Activated CD4-positive, alpha-beta T cell treated with anti-CD3 and anti-CD28 coated beads for 24 hours (primary cell): Measurements from ENCODE around the gene ADRA2A.

Experiments used
- DNase-seq, 2 donors: peaks; one replicate each; pipeline ENCODE4 v3.0.0-alpha.2; 2020; ENCODE audit warnings: low read depth in 2 of 2

Gene ADRA2A

DNA sequence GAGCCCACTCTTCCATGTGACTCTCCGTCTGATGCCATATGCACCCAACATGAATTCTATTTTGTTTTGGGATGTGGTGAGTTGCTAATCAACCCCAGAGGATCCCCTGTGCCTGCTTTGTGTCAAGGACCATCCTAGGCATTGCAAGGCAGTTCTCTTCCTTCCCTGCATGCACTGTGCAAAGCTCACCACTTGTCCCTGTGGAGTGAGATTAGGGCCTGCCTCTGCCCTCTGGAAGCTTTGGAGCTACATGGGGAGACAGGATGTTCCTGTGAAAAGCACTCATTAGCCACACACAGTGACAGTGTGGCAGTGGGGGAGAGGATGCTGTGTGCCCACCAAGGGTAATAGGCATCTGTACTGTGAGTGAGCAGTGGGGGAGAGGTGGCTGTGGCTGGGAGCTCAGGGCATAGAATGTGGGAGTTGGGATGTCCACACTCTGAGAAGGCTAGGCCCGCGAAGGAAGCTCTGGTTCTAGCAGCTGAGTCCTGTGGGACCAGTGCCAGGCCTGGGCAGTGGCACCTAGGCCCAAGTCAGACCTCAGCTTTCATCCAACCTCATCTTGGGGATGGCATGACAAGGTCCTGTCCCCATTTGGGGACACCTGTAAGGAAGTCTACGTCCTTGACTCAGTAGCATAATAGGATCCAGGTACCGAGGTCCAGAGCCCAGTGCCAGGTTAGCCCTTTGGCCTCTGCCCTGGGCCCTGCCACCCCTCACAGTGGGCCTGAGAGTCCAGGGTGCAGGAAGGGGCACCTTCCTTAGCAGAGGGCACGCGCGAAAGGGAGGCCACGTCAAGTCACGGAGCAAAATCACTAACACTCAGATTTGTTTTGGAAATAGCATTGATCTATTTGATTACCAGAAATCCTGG, 6.6 kb downstream of the ADRA2A start:
- DNase-seq = no peak

DNA sequence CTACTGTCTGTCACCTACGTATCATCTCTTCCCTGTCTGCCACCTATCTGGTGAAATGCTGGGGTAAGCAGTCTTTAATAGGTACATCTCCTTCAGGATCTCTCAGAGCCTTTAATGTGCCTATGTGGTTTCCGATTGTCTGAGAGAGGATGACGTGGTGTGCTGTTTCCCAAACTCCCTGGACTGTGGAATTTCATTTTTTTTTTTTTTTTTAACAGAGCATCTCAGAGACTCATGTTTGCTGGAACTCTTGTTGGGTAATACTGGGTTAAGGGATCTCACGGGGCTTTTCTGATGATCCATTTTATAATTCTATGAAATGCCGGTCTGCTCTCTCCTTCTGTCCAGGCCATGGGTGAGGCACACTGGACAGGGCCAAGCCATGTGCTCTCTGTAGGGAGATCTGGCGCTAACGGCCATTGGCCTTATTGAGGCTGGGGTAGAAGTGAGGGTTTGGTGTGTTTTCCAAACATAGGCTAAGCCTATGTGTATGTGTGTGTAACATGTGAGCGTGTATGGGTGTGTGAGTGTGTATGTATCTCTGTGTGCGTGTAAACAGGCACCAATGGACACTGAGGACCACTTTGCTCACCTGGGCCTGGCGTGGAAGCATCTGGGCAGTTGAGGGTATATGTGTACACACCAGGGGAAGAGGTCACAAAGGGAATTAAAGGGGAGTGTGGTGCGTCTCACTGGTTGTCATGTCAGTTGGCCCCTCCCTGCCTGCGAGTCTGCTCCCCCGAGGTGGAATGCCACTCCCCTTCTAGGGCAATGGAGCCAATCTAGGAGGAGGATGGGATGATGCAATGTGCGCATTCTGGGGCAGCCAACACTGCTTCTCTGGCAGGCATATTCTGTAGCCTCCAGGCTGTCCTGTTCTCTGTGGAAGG, 7.8 kb downstream of the ADRA2A start:
- DNase-seq = no peak

DNA sequence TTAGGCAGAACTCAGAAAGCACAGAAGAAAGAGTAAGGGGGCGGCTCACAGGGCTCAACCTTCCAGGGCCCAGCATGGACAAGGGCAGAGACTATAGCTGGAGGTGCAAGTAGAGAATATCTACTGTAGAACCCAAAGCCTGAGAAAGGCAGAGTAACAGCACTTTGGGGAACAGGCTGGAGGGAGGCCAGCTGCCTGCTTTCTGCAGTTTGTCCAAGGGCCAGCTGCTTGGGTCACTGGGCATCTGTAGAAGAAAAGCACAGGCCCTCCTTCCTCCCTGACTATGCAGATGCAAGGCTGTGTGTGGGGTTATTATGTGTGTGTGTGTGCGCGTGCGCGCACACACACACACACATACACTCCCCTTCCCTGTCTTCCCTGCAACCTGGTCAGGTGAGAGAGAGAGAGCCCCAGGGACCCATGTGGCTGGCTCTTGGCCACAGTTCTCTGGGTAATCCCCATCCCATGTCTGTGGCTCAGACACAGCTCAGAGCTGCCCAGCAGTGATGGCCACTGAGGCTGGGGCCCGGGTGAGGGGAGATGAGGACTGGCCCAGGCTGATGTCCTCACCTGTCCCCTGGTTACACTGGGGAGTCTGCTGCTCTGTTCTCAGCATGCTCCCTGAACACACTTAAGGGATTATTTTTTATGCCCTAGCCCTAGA, 9.0 kb downstream of the ADRA2A start:
- DNase-seq = no peak

DNA sequence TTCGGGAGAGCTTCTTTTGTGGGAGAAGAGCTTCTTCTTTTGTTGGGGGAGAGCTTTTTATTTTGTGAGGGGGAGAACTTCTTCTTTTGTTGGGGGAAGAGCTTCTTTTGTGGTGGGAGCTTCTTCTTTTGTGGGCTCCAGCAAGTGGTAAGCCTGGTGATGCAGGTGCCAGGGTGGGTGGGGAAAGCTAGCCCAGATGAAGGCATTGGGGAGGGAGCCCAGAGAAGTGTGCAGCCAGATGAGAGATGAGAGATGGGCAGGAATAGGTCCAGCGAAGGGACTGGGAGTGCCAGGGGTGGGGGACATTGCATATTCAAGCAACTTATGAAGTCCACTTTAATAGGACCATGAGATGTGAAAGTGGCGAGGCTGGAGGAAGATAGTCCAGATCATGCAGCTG, 9.7 kb downstream of the ADRA2A start:
- DNase-seq = no peak

DNA sequence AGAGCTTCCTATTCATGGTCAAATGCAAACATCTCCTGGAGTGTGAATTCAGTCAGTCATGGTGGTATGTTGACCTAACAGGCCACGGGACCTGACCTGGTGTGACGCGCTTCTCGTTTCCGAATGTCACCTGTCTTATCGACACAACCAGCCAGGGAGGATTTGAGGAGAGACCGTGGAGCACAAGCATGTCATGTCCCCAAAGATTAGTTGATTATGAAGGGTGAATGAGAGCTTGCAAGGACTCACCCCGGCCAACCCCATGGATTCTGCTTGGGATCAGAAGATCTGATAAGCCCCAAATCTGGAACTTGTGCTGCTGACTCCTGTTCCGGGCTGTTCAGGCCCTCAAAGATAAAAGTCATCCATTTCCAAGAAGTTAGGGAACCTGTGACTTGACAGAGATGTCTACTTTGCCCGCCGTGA, 10.5 kb downstream of the ADRA2A start:
- no peak for DNase-seq

DNA sequence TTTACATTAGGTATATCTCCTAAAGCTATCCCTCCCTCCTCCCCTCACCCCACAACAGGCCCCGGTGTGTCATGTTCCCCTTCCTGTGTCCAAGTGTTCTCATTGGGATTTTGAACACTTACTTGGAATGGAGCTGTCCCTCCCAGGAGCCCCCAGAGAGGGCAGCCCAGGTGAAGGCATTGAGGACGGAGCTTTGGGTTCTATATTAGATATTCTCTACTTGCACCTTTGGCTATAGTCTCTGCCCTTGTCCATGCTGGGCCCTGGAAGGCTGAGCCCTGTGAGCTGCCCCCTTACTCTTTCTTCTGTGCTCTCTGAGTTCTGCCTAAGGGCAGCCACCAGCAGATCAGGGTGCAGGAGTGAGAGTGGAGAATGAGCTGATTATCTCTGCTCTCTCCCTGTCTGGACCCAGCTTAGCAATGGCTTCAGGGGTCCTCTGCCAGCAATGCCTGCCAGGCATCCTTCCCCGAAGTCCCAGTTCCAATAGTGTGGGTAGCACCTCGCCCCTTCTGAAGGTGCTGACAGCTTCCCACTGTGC, 11.2 kb downstream of the ADRA2A start:
- DNase-seq = no peak

DNA sequence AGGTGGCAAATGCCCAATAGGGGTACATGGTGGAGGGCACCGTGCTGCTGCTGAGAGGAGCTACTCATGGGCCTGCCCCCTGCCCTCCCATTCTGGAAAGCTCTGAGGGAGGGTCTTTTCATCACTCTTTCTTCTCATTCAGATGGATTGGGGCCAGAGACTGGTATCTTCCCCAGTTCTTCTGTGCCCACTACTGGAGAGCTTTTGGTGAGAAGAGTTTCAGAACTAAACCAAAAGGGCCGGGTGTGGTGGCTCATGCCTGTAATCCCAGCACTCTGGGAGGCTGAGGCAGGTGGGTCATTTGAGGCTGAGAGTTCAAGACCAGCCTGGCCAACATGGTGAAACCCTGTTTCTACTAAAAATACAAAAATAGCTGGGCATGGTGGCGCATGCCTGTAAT, 12.5 kb downstream of the ADRA2A start:
- no peak for DNase-seq

DNA sequence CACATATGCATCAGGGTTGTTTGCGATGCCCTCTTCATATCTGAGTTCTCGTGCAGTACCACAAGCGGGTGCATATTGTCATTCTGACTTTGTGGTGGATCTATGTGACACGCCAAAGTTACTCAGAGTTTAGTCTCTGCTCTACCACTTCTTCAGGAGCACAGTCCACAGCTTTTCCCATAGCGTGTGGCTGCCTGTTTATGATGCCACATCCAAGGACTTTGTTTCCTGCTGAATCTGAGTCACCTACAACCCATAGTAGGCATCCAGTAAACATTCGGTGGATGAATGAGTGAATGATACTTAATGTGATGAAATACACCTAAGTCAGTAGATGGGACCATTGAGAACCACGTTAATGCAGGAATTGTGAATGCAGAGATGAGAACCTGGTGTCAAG, 15.0 kb downstream of the ADRA2A start:
- DNase-seq = no peak

DNA sequence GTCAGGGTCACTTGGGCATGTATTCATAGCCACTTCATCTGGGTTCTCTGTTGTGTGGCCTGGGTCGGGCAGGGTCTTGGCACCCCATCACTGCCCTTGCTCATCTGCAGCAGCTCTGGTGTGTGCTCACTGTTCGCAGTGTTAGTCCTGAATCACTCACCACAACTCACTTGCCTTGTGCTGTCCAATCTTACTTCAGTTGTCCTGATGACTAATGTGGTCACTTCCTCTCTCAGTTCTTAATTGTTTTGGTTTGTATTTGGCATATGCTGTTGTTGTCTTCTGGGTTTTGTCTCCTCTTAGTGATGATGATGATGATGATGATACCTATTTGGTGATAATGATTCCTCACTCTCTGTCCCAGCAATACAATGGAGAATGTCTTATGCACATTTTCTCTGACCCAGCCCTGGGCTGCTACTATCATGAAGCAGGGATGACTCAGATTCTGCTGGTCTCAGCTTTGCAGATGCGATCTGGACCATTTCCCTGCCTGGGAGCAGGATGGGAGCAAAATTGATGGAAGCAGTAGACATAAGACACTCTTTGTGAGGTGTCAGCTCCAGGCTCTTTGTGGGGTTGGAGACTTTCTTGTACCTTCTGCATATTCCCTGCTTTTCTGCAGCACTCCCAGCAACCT, 17.0 kb downstream of the ADRA2A start:
- DNase-seq = no peak

DNA sequence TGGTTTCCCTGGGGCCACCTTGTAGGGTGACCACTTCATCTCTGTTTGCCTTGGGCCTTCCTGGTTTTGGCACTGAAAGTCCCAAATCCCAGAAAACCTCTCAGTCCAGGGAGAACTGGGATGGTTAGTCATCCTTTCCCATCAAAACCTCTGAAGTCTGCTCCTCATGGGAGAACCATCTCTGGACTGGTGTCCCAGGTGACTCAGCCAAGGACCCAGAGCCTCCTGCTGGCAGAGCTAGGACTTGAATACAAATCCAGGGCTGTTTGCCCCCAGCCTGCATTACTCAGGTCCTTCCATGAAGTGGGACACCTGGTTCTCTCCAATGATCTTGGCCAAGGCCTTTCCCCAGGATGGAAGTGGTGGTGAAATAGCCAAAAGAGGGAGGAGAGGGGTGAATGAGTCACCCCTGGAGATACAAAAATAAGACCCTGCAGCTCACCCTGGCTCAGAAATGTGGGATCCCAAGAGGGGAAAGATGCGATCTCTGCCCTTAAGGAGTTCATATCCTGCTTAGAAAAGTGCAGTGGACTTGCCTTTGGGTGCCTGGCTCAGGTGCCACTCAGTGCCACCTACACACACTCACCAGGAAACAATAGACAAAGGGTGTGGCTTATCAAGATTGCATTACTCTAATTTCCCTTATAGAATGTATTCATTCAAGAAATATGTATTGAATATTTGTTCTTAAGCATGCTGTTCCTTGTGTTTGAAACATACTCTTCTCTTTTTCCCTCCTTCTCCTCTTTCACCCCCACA, 22.0 kb downstream of the ADRA2A start:
- no peak for DNase-seq

DNA sequence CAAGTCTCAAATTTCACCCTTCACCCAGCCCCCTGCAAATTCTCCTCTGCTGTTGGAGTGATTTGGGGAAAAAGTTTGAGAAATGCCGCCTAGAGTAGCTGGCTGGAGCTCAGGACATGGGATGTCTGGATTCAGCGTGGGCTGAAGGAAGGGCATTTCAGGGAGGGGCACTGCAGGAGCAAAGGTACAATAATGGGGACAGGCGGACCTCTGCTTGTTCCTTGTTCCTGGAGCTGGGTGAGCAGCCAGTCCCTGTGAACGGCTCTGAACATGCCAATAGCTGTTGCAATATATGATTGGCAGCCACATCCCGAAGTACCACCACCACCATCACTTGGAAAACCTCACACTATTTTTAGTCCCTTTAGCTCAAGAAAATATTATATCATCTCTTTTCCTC, 23.4 kb downstream of the ADRA2A start:
- DNase-seq = no peak

DNA sequence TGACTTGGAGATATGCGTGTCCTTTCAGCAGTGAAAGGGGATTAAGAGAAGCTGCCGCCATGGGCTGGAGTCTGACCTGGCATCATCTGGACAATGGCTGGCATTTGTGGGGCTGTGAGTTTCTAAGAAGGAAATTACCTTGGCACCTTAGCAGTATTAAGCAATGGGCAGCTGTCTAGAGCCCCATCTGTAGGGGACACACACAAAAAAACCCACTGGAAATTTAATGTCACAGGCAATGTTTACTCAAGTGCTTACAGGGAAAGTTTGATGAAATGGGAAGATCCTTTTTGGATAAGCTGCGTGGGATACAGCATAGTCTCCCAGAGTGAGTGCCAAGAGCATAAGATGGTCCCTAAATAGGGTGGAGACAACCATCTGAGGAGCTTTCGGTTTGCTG, 25.0 kb downstream of the ADRA2A start:
- no peak for DNase-seq

DNA sequence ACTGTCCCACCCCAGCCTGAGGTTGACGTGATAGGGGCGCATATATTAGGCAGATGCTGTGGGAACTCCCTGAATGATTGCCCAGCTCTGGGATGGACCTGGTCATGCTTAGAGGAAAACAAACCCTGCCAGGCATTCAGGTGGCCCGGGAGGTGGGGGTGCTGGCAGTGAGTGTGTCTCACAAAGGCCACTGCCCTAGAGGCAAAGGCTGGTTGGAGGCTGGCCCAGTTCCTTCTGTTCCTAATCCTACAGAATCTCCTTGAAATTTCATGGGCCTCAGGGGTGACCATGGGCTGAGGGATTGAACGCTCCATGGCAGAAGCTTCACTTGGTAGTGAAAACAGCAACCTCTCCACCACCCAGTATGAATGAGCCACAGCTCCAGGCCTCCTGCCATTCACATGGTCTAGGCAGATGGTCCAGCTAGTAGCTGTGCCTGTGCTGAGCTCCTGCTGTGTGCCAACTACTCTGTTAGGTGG, 25.6 kb downstream of the ADRA2A start:
- DNase-seq = no peak

DNA sequence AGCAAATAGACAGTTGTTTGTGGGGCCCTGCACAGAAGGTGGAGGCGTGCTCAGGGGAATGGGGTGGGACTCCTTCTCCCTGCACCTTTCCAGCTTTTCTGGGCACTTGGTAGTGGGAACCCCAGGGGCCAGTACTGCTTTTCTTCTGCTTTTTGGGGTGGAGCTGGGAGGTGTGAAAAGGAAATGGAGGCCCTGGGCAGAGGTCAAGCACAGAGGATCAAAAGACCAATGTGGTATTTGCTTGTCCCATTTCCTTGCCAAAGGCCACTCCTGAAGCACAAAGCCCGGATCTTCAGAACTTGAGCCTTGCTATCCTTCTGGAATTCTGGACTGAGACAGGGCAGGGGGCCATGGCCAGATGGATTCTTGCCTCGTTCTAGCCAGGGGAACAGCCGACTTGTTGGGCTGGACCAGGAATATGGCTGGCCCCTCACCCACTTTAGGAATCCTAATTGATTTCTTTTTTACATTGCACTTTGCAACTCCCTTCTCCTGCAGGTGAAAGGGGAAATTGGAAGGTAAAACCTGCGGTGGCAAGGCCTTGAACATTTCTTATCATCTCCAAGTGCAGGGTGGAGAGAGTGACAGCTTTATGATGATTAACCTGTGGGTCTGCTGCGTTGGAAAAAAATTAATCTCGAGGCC, 26.5 kb downstream of the ADRA2A start:
- no peak for DNase-seq

DNA sequence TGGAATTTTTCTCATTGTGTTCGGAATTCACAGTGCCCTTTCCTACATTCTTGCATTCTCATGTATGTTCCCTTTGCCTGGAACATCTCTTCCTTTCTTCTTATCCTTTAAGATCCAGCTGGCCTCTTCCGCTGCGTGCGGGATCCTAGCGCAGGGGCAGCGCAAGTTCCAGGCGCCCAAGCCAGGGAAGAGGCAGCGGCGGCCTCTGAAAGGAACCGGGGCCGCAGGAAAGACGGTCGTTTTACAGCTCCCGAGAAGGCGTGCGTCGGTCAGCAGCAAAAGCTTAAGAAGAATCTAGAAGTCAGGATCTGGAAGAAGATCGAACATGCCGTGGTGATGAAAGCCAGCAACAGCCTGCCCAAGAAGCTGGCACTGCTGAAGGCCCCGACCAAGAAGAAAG, 28.0 kb downstream of the ADRA2A start:
- DNase-seq = no peak

DNA sequence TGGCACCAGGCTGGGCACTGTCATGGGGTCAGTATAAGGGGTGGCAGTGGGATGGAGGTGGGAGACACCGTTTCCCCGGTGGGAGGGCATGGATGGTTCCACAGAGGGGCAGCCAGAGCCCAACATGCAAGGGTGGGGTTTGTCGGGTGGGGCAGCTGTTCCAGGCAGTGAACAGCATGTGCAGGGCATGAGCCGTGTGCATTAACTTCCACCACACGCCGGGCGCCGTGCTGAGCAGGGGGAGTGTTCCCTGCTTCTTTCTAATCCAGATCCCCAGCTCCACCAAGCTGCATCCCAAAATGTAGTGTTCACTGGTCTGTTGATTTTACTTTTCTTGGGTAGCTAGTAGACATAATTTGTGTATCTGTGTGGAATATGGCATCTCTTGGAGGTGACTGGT, 29.3 kb downstream of the ADRA2A start:
- DNase-seq = no peak

DNA sequence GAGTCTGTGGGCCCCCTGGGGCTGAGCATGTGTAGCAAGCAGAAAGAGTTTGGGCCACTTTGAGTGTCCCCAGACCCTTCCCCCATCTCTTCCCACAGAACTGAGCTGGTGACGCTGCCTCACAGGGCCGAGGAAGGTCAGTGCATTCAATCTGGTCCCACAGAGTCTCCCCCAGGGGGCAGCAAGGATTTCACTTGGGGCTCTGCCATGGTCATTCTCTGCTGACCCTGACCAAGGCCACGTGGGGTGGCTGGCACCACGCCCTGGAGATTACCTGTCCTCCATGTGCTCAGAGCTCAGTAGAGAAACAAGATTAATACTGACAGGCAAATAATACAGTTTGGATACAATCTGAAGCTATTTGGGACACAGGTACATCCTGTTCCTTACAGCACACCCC, 30.2 kb downstream of the ADRA2A start:
- no peak for DNase-seq

DNA sequence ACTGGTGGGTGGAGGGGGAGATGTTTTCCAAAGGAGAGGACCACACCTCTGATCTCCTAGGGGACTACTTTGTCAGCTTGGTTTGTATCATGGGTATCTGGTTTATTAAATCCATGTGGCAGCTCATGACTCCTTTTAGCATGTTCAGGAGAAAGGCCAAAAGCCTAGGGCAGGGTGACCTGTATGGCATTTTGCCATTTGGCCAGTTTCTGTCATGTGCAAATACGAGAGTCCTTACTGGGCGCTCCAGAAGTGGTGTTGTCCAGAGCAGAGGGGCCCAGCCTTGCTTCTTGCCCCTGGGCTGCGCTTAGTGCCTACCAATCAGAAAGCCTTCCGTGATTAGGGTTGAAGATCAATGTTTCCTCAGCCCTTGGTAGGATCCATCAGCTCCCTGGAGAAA, 31.0 kb downstream of the ADRA2A start:
- no peak for DNase-seq

DNA sequence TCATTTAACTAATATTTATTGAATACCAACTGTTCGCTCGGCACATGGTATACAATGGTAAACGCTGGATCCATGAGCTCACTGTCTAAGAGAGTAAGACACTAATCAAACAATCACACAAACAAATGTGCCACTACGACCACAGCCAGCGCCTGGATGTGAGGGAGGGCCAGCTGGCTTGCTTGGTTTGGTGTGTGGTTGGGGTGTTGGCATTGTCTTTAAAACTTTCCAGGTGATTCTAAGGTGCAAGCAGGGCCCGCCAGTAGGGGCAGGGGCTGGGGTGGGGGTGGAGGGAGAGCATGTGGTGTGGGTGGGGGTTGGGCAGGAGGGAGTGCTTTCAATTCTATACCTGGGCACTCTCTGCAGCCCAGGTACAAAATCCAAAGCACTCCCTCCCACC, 31.6 kb downstream of the ADRA2A start:
- DNase-seq = no peak
